Gastrocnemius medialis (tissue), 4 donors: ENCODE results near the gene SYNM. TPM values are rescaled to one million over a fixed set of nuclear protein-coding genes. Genes with fewer than 3 reads are reported as not detected.
A peak's percentile ranks its signal among the peaks of the same experiment; 100 is the strongest.

Experiments
- ATAC-seq, 2 donors: fragments of 150-250 bp; one replicate each; pipeline ENCODE4 v1.9.1; 2016
- DNase-seq, 2 donors: peaks; one replicate each; pipeline ENCODE4 v3.0.0-alpha.2; 2019
- H3K27ac ChIP-seq, 4 donors: fragments of 200-600 bp; sonication (generic); 1 replicate in 1 of 4; 2 replicates in 3 of 4; pipeline ENCODE4 v1.5.1; 2016 to 2018; ENCODE audit warnings: mild to moderate bottlenecking in 2 of 4, moderate library complexity in 1 of 4
- H3K27me3 ChIP-seq, 3 donors: fragments of 200-600 bp; sonication (generic) in 2 of 3; 1 replicate in 1 of 3; 2 replicates in 2 of 3; pipeline versions ENCODE4 v1.5.1 to v1.6.0; 2016 to 2019; ENCODE audit warnings: mild to moderate bottlenecking in 1 of 3, moderate library complexity in 1 of 3
- H3K36me3 ChIP-seq, 2 donors: fragments of 200-600 bp; sonication (generic) in 1 of 2; one replicate each; pipeline ENCODE4 v1.5.1; 2017 to 2018
- H3K4me1 ChIP-seq, 2 donors: fragments of 200-600 bp; sonication (generic) in 1 of 2; one replicate each; pipeline ENCODE4 v1.5.1; 2016 to 2017; ENCODE audit warnings: mild to moderate bottlenecking in 2 of 2
- H3K4me3 ChIP-seq, 4 donors: fragments of 200-600 bp; sonication (generic) in 3 of 4; 1 replicate in 1 of 4; 2 replicates in 3 of 4; pipeline ENCODE4 v1.5.1; 2016 to 2019; ENCODE audit warnings: mild to moderate bottlenecking in 2 of 4
- H3K9me3 ChIP-seq, 3 donors: fragments of 200-600 bp; sonication (generic) in 2 of 3; 1 replicate in 1 of 3; 2 replicates in 2 of 3; pipeline ENCODE4 v1.5.1; 2016 to 2019
- CTCF ChIP-seq, 5 experiments: fragments of 450-650 bp in 3 of 5; fragments of 200-600 bp in 2 of 5; sonication (generic) in 2 of 5; IDR thresholded peaks in 4 of 5; conservative IDR thresholded peaks in 1 of 5; 1 replicate in 4 of 5; 2 replicates in 1 of 5; pipeline ENCODE4 v1.5.1; 2016 to 2019; ENCODE audit warnings: antibody characterized with exemption in 5 of 5, mild to moderate bottlenecking in 3 of 5, moderate library complexity in 3 of 5
- POLR2A ChIP-seq, 2 donors: fragments of 450-650 bp; IDR thresholded peaks; one replicate each; pipeline ENCODE4 v1.6.1; 2017; ENCODE audit warnings: antibody characterized with exemption in 2 of 2, mild to moderate bottlenecking in 2 of 2, moderate library complexity in 2 of 2
- in situ Hi-C, 4 donors: fragments of 200-750 bp; cut with MboI; loops; one replicate each; pipeline versions ENCODE4 v1.15.0 to v1.8.0; 2017; ENCODE audit warnings: low sequenced_read_pairs in 4 of 4
- intact Hi-C: fragments of 100-400 bp; cut with DNase I; formaldehyde crosslinking; loops from one replicate; pipeline ENCODE4 v1.15.1; 2023; ENCODE audit warnings: low total_unique reads
- total RNA-seq, 4 donors: library from RNA; depleted of rRNA; stranded (reverse); fragments of >200 nt; gene quantifications; one replicate each; pipeline versions ENCODE4 v1.1.0 to v1.2.3, GENCODE V29; 2016

SYNM gene
- total RNA-seq, 4 donors from 2014 or later, result 200 to 308 (median 266) TPM

DNA sequence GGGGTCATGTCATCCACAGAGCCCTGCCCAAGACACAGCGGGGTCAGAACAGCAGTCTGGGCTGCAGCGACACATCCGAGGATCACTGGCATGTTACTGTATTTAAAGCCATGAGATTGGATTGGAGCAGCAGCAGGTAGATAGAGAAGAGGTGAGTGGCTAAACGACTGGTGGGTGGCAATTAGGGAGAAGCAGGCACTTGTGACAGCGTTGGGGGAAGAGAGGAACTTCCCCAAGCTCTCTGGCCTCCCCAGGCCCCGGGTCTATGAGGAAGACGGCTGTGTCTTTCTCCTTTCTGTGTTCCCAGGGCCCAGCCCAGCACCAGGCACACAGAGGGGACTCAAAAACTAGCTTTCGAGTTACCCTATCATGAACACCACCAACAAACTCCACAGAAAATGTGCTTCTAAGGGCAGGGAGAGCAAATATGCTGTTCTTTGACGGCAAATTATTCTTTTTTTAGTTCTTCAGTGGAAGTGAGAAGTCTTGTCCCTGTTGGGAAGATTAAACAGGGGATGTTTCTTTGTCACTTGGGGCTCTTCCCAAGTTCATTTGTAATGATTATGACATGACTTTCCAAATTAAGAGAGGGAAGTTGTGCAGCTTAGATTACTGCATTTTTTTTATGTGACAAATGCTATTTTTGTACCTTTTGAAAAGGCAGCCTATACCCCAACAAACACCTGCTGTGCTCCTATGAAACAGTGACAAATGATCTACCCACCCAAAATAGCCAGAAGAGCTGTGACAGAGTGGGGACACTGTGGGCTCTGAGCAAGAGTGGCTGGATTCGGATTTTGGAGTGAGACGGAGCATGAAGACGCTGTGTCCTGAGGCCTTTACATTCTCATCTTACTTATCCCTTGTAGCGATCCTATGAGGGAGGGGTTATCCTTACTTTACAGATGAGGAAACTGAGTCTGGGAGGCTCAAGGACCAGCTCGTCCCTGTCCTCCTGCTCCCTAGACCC lies 7.2 kb upstream of the SYNM start:
- Histone ChIP-seq H3K9me3 (no peaks in the 10 kb centered on the region), H3K27ac (peak overlapping the region; percentile 75 to 89 (median 80)), H3K27me3 (no peaks in the 10 kb centered on the region), H3K36me3 (no peaks in the 10 kb centered on the region), H3K4me1 (peaks cover 28 to 32% of the 10 kb centered on the region in 2 donors), H3K4me3 (peak overlapping the region in 1 of 4 donors; percentile 56)
- in situ Hi-C loops, result no loop called here
- ATAC-seq, result peak; percentile 64 to 66
- intact Hi-C loops, result no loop called here
- no peak for DNase-seq
- TF ChIP-seq CTCF (IDR thresholded peaks at IDR 0.05 in 4 of 5, conservative IDR thresholded peaks at IDR 0.05 in 1 of 5) (no peak), POLR2A (IDR thresholded peaks at IDR 0.05) (peak; percentile 32 to 64)

DNA sequence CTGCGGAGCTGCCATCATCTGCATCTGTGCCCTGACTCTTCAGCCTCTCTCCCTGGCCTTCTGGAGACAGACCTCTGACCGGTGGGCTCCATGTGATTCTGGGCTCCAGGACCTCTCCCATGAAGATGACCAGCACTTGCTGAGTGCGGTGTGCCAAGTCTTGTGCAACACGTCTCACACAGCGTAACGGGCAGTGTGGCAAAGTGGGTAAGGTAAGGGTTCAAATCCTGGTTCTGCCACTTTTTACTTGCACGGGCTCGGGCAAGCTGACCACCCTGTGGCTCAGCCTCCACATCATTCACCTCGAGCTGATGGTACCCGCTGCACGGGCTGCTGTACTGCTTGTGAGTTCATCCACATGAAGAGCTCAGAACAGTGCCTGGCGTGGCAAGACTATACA lies 6.5 kb upstream of the SYNM start:
- TF ChIP-seq POLR2A (IDR thresholded peaks at IDR 0.05), result no peak
- TF ChIP-seq CTCF (IDR thresholded peaks at IDR 0.05 in 4 of 5, conservative IDR thresholded peaks at IDR 0.05 in 1 of 5), result no peak
- DNase-seq (no peak), ATAC-seq (peak; percentile 5 to 11)
- Histone ChIP-seq H3K4me1 (peaks cover 28 to 39% of the 10 kb centered on the region in 2 donors), H3K27me3 (no peaks in the 10 kb centered on the region), H3K27ac (peak overlapping the region; percentile 75 to 89 (median 80)), H3K36me3 (no peaks in the 10 kb centered on the region), H3K4me3 (peak overlapping the region in 2 of 4 donors; percentile 54 to 56), H3K9me3 (no peaks in the 10 kb centered on the region)
- in situ Hi-C loops (no loop called here), intact Hi-C loops (no loop called here)

- H3K36me3 ChIP-seq, result no peaks in the 10 kb centered on the region
- DNase-seq (no peak), ATAC-seq (no peak)
- H3K27ac ChIP-seq, result peak overlapping the region; percentile 75 to 89 (median 80)
- no peaks in the 10 kb centered on the region for H3K27me3 ChIP-seq
- in situ Hi-C loops (no loop called here), intact Hi-C loops (no loop called here)
- peak overlapping the region in 2 of 4 donors; percentile 54 to 56 for H3K4me3 ChIP-seq
- no peaks in the 10 kb centered on the region for H3K9me3 ChIP-seq
- H3K4me1 ChIP-seq, result peaks cover 28 to 40% of the 10 kb centered on the region in 2 donors
- TF ChIP-seq POLR2A (IDR thresholded peaks at IDR 0.05), result no peak
- TF ChIP-seq CTCF (IDR thresholded peaks at IDR 0.05 in 4 of 5, conservative IDR thresholded peaks at IDR 0.05 in 1 of 5), result no peak
Measured at GRCh38 chr15:99098991-99099390, 5.9 kb upstream of the SYNM start.

DNA sequence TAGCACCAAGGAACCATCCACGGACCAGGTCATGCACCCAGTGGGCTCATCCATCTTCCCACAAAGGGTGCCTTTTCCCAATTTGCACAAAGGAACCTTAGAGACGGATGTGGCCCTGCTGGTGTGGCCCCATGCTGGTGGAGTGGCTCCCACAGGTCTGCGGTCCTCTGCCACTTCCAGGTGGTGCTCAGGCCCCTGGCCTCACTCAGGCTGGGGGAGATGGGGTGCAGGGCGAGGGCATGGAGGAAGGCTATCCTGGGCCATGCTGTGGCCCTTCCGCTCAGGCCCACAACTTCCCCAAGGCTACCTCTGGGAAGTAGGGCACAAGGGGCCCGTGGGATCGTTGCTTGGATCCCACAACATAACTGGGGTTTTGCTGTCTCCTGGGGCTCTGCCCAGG lies 5.2 kb upstream of the SYNM start:
- DNase-seq (no peak), ATAC-seq (no peak)
- H3K9me3 ChIP-seq, result no peaks in the 10 kb centered on the region
- peak overlapping the region; percentile 75 to 89 (median 80) for H3K27ac ChIP-seq
- intact Hi-C loops, result loop anchor here (1.0 to 10.0 kb wide), 3 partner anchors 82 to 605 kb away; no protein-coding TSS in a partner anchor
- in situ Hi-C loops, result loop anchor here (5.0 to 25.0 kb wide), 2 partner anchors 113 to 638 kb away; partner anchors contain the start of gene LYSMD4 (in 2 of the 4)
- no peaks in the 10 kb centered on the region for H3K36me3 ChIP-seq
- no peaks in the 10 kb centered on the region for H3K27me3 ChIP-seq
- peak overlapping the region in 2 of 4 donors; percentile 54 to 56 for H3K4me3 ChIP-seq
- H3K4me1 ChIP-seq, result peaks cover 28 to 40% of the 10 kb centered on the region in 2 donors
- TF ChIP-seq CTCF (IDR thresholded peaks at IDR 0.05 in 4 of 5, conservative IDR thresholded peaks at IDR 0.05 in 1 of 5) (no peak), POLR2A (IDR thresholded peaks at IDR 0.05) (no peak)
